IMR-90 (cell line): ENCODE measurements around the gene SLC1A7. TPM values are rescaled to one million over a fixed set of nuclear protein-coding genes. Genes with fewer than 3 reads are reported as not detected.

Experiments
- ATAC-seq: fragments of 200-7000 bp; cut with Tn5 transposase; 2 replicates; pipeline ENCODE4 v1.9.1; 2020; ENCODE audit warnings: low read depth, mild to moderate bottlenecking, moderate library complexity
- BruUV-seq: library from RNA; stranded (reverse); fragments of 400-500 nt; replicated peaks from 2 replicates; lab custom pipeline; 2021; lab: Mats Ljungman, UMichigan
- CTCF ChIA-PET: fragments of 300-600 bp; formaldehyde crosslinking; extraction: SDS; loops from one replicate; lab custom pipeline; 2021; ENCODE audit warnings: antibody characterized with exemption; lab: Yijun Ruan, JAX
- POLR2A ChIA-PET: fragments of 300-600 bp; sonication (Branson Sonifier 250); formaldehyde crosslinking; loops from one replicate; lab custom pipeline; 2022; ENCODE audit warnings: antibody characterized with exemption; ENCODE audit not compliant: unreplicated experiment; lab: Charles Lee
- DNase-seq: peaks from one replicate; pipeline ENCODE4 v3.0.0; 2013
- H2AFZ ChIP-seq: replicated peaks from 2 replicates; pipeline ENCODE3; 2013; ENCODE audit warnings: low read length, mild to moderate bottlenecking; ENCODE audit not compliant: poor library complexity
- H2AK5ac ChIP-seq: 2 replicates; pipeline ENCODE4 v1.6.1; 2013; ENCODE audit warnings: low read depth, low read length, inconsistent platforms
- H2AK9ac ChIP-seq: replicated peaks from 2 replicates; pipeline ENCODE3; 2013; ENCODE audit warnings: mild to moderate bottlenecking, low read depth, low read length, moderate library complexity; ENCODE audit not compliant: poor library complexity
- H2BK120ac ChIP-seq: 2 replicates; pipeline ENCODE4 v1.6.1; 2013; ENCODE audit warnings: low read depth, low read length, inconsistent platforms
- H2BK15ac ChIP-seq: 3 replicates; pipeline ENCODE4 v1.6.1; 2013; ENCODE audit warnings: low read depth, low read length, inconsistent platforms
- H2BK20ac ChIP-seq: 2 replicates; pipeline ENCODE4 v1.6.1; 2013; ENCODE audit warnings: low read depth, mild to moderate bottlenecking, inconsistent platforms, low read length, moderate library complexity
- H2BK5ac ChIP-seq: 2 replicates; pipeline ENCODE4 v1.6.1; 2013; ENCODE audit warnings: mild to moderate bottlenecking, low read depth, low read length, inconsistent platforms; ENCODE audit not compliant: poor library complexity, severe bottlenecking
- H3K14ac ChIP-seq: replicated peaks from 2 replicates; pipeline ENCODE4 v1.6.1; 2013; ENCODE audit warnings: low read depth, low read length, inconsistent platforms
- H3K18ac ChIP-seq: 2 replicates; pipeline ENCODE4 v1.6.1; 2013; ENCODE audit warnings: low read depth, low read length, control low read depth
- H3K23ac ChIP-seq: 2 replicates; pipeline ENCODE4 v1.6.1; 2013; ENCODE audit warnings: low read depth, low read length, inconsistent platforms
- H3K27ac ChIP-seq: 2 replicates; pipeline ENCODE4 v1.5.1; 2013; ENCODE audit warnings: mild to moderate bottlenecking, control low read depth, low read length; ENCODE audit not compliant: insufficient read depth
- H3K27me3 ChIP-seq: 2 replicates; pipeline ENCODE4 v1.6.1; 2013; ENCODE audit warnings: low read length; ENCODE audit not compliant: control insufficient read depth, insufficient read depth
- H3K36me3 ChIP-seq: 2 replicates; pipeline ENCODE4 v1.6.1; 2013; ENCODE audit warnings: low read length, mixed read lengths; ENCODE audit not compliant: control insufficient read depth, insufficient read depth
- H3K4ac ChIP-seq: 2 replicates; pipeline ENCODE4 v1.6.1; 2013; ENCODE audit warnings: low read depth, low read length, inconsistent platforms
- H3K4me1 ChIP-seq: 2 replicates; pipeline ENCODE4 v1.6.1; 2013; ENCODE audit warnings: low read length, mixed read lengths; ENCODE audit not compliant: control insufficient read depth, insufficient read depth
- H3K4me2 ChIP-seq: 2 replicates; pipeline ENCODE4 v1.6.1; 2013; ENCODE audit warnings: low read depth, mild to moderate bottlenecking, control low read depth, low read length, moderate library complexity
- H3K4me3 ChIP-seq: 2 replicates; pipeline ENCODE4 v1.5.1; 2013; ENCODE audit warnings: low read depth, mild to moderate bottlenecking, control low read depth, low read length, moderate library complexity; ENCODE audit not compliant: insufficient read depth
- H3K56ac ChIP-seq: 2 replicates; pipeline ENCODE4 v1.6.1; 2013; ENCODE audit warnings: low read length, inconsistent platforms; ENCODE audit not compliant: insufficient read depth; ENCODE audit errors: extremely low read depth
- H3K79me1 ChIP-seq, 2 experiments: 2 replicates each; pipeline ENCODE4 v1.6.1; 2013; ENCODE audit warnings: low read length in 2 of 2, inconsistent platforms in 1 of 2, low read depth in 1 of 2
- H3K9ac ChIP-seq: 2 replicates; pipeline ENCODE4 v1.6.1; 2013; ENCODE audit warnings: low read depth, low read length, control low read depth
- H3K9me1 ChIP-seq: 2 replicates; pipeline ENCODE4 v1.6.1; 2013; ENCODE audit warnings: low read length, inconsistent platforms; ENCODE audit not compliant: insufficient read depth
- H3K9me3 ChIP-seq: 2 replicates; pipeline ENCODE4 v1.6.1; 2013; ENCODE audit warnings: low read length; ENCODE audit not compliant: control insufficient read depth, insufficient read depth
- H4K20me1 ChIP-seq: 2 replicates; pipeline ENCODE4 v1.6.1; 2013; ENCODE audit warnings: low read length, inconsistent platforms; ENCODE audit not compliant: insufficient read depth
- H4K5ac ChIP-seq: 2 replicates; pipeline ENCODE4 v1.6.1; 2013; ENCODE audit warnings: mild to moderate bottlenecking, low read depth, low read length, control low read depth
- H4K8ac ChIP-seq, 2 experiments: 2 replicates each; pipeline ENCODE4 v1.6.1; 2013; ENCODE audit warnings: low read depth in 2 of 2, low read length in 2 of 2, control low read depth in 1 of 2, inconsistent platforms in 1 of 2
- H4K91ac ChIP-seq: 2 replicates; pipeline ENCODE4 v1.6.1; 2013; ENCODE audit warnings: low read depth, low read length, inconsistent platforms; ENCODE audit not compliant: insufficient read depth
- CHD1 ChIP-seq: IDR thresholded peaks from 2 replicates; pipeline ENCODE4 v1.6.1; 2012; ENCODE audit warnings: low read depth, low read length, improper control_type of control experiment
- FOS ChIP-seq: fragments of 150-350 bp; IDR thresholded peaks from 2 replicates; pipeline ENCODE4 v1.6.1; 2016; ENCODE audit warnings: low read depth, low read length
- MAFK ChIP-seq: IDR thresholded peaks from 2 replicates; pipeline ENCODE4 v1.6.1; 2012; ENCODE audit warnings: low read depth, low read length, improper control_type of control experiment
- MAZ ChIP-seq: IDR thresholded peaks from 2 replicates; pipeline ENCODE4 v1.6.1; 2012; ENCODE audit warnings: low read depth, mild to moderate bottlenecking, low read length, improper control_type of control experiment, moderate library complexity, borderline replicate concordance
- NFE2L2 ChIP-seq: fragments of 150-350 bp; IDR thresholded peaks from 2 replicates; pipeline ENCODE4 v1.6.1; 2016; ENCODE audit warnings: low read depth, mild to moderate bottlenecking, low read length
- POLR2A ChIP-seq: IDR thresholded peaks from 2 replicates; pipeline ENCODE4 v1.6.1; 2012; ENCODE audit warnings: mild to moderate bottlenecking, low read depth, low read length
- RAD21 ChIP-seq: IDR thresholded peaks from 2 replicates; pipeline ENCODE4 v1.6.1; 2012; ENCODE audit warnings: low read length, improper control_type of control experiment
- RFX5 ChIP-seq: IDR thresholded peaks from 2 replicates; pipeline ENCODE4 v1.8.0; 2012; ENCODE audit warnings: low read depth, mild to moderate bottlenecking, low read length, moderate library complexity
- SMC3 ChIP-seq: fragments of 150-350 bp; IDR thresholded peaks from 2 replicates; pipeline ENCODE4 v1.6.1; 2016; ENCODE audit warnings: low read depth, mild to moderate bottlenecking, antibody characterized with exemption, low read length, moderate library complexity
- USF2 ChIP-seq: fragments of 150-350 bp; IDR thresholded peaks from 2 replicates; pipeline ENCODE4 v1.6.1; 2017; ENCODE audit warnings: mild to moderate bottlenecking, antibody characterized with exemption, low read length, low read depth
- WGBS, 2 experiments: methylation state at CpG; one replicate each; pipeline versions ENCODE4 v1.1.5 to v1.1.7; 2013; ENCODE audit warnings: missing lambda C conversion rate in 2 of 2; ENCODE audit not compliant: insufficient read length in 1 of 2; ENCODE audit errors: extremely low coverage in 2 of 2; 5-methylcytosine and 5-hydroxymethylcytosine counted together
- dilution Hi-C: fragments of 300-500 bp; cut with HindIII; formaldehyde crosslinking; loops from one replicate; pipeline ENCODE4 v1.14.3; 2018; ENCODE audit warnings: low sequenced_read_pairs; ENCODE audit not compliant: unreplicated experiment
- in situ Hi-C: fragments of 300-500 bp; cut with MboI; formaldehyde crosslinking; loops from 3 replicates; pipeline ENCODE4 v1.14.3; 2019; ENCODE audit warnings: low sequenced_read_pairs, inconsistent platforms, mixed read lengths
- intact Hi-C: fragments of 100-400 bp; cut with micrococcal nuclease; formaldehyde crosslinking; loops from 2 replicates; pipeline ENCODE4 v1.10.0; 2022
- polyA plus RNA-seq, 3 experiments: library from polyadenylated mRNA; depleted of rRNA; stranded (reverse); fragments of >200 nt; gene quantifications; 2 replicates each; pipeline ENCODE4 v1.2.3, GENCODE V29; 2012; ENCODE audit warnings: low replicate concordance in 1 of 3
- total RNA-seq: library from RNA; depleted of rRNA; stranded (reverse); fragments of >200 nt; gene quantifications from 2 replicates; pipeline ENCODE4 v1.2.3, GENCODE V29; 2012

SLC1A7 gene
- total and polyA plus RNA-seq, 2 of the 4 experiments (the other 2 are of a cell fraction) = 0.05 TPM; not detected in 1

- H2AK5ac ChIP-seq = no peak overlapping the region
- dilution Hi-C loops = no loop called here
- H3K9ac ChIP-seq = no peak overlapping the region
- H2BK20ac ChIP-seq = no peak overlapping the region
- no peak overlapping the region for H2BK5ac ChIP-seq
- intact Hi-C loops = no loop called here
- H4K5ac ChIP-seq = no peak overlapping the region
- no peak overlapping the region for H4K8ac ChIP-seq
- H3K36me3 ChIP-seq = peaks cover 13% of the 10 kb centered on the region; the same call in 1 of the 2 replicates
- no peak overlapping the region for H3K4me2 ChIP-seq
- no peak overlapping the region for H3K14ac ChIP-seq
- H3K27me3 ChIP-seq = no peaks in the 10 kb centered on the region
- no TSS peak for BruUV-seq
- no peak for TF ChIP-seq MAZ
- TF ChIP-seq MAFK = no peak
- TF ChIP-seq RFX5 = no peak
- no peak for TF ChIP-seq SMC3
- no peak for TF ChIP-seq CHD1
- no peak for TF ChIP-seq POLR2A
- no peak for TF ChIP-seq USF2
- no peak for TF ChIP-seq FOS
- no peak for TF ChIP-seq RAD21
- no peak for TF ChIP-seq NFE2L2
- H3K4me1 ChIP-seq = peaks cover 4% of the 10 kb centered on the region; the same call in 1 of the 2 replicates
- H2AFZ ChIP-seq = no peak overlapping the region
- ATAC-seq = no peak
- H3K9me3 ChIP-seq = no peaks in the 10 kb centered on the region
- WGBS, 2 experiments = 99% methylated on average over 10 of the region's 31 CpGs; no CpG with 5 or more reads in 1 of the 2 experiments
- ChIA-PET CTCF (interaction anchor here (0.5 kb wide), 1 partner anchor 387 kb away, joined by 3 read pairs; no protein-coding TSS in a partner anchor), POLR2A (no interaction called here)
- no peak for DNase-seq
- no peaks in the 10 kb centered on the region for H4K20me1 ChIP-seq
- no peak overlapping the region for H3K27ac ChIP-seq
- no peaks in the 10 kb centered on the region for H3K79me1 ChIP-seq
- H3K9me1 ChIP-seq = peaks cover 4% of the 10 kb centered on the region; the same call in 1 of the 2 replicates
- no peak overlapping the region for H3K4me3 ChIP-seq
- no peak overlapping the region for H3K23ac ChIP-seq
- in situ Hi-C loops = loop anchor here (5.0 kb wide), 1 partner anchor 53 kb away; no protein-coding TSS in a partner anchor
- H2BK15ac ChIP-seq = no peak overlapping the region
- no peak overlapping the region for H3K4ac ChIP-seq
- no peak overlapping the region for H3K18ac ChIP-seq
- no peak overlapping the region for H2AK9ac ChIP-seq
- H2BK120ac ChIP-seq = no peak overlapping the region
- no peak overlapping the region for H4K91ac ChIP-seq
- H3K56ac ChIP-seq = no peak overlapping the region
These were observed 72.6 kb downstream of the SLC1A7 start for GRCh38 chr1:53069663-53070327.
